Panc1 (cell line): ENCODE measurements around the gene POU2F1.

ENCODE experiments used
- POLR2AphosphoS5 ChIP-seq: IDR thresholded peaks from 2 replicates; pipeline ENCODE4 v1.6.1; 2012; ENCODE audit warnings: mild to moderate bottlenecking, low read depth, low read length, moderate library complexity
- REST ChIP-seq, 2 experiments: IDR thresholded peaks; 2 replicates each; pipeline ENCODE4 v1.6.1; 2011 to 2012; ENCODE audit warnings: low read depth in 2 of 2, control low read depth in 1 of 2, low read length in 1 of 2, mild to moderate bottlenecking in 1 of 2, moderate library complexity in 1 of 2; ENCODE audit not compliant: insufficient read depth in 1 of 2
- TCF7L2 ChIP-seq: IDR thresholded peaks from 2 replicates; pipeline ENCODE4 v1.6.1; 2011; ENCODE audit warnings: mild to moderate bottlenecking, low read depth, low read length, inconsistent platforms
- TF ChIP-seq, protein P1 (sequence below): fragments of 450-650 bp; IDR thresholded peaks from 2 replicates; pipeline ENCODE4 v1.5.1; 2017; ENCODE audit warnings: mild to moderate bottlenecking

DNA sequence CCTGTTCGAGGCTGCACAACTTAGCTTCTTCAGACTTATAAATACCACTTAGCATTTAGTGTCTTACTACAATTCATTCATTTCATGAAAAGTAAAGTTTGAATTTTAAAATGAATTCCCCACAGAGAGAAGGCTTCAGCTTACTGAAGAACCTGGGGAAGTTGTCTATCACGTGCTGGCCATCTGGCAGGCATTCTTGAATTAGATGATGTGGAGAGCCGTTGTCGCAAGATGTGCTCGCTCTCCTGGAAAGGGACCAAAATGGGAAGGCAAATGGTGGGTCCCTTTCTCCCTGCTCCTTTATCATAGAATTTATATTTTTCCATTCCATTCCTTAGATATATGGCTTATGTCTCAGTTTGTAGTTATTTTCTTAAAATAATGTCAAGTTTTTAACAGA, 207.2 kb downstream of the POU2F1 start:
- TF ChIP-seq POLR2AphosphoS5 (no peak), REST (IDR thresholded peaks at IDR 0.05; ENCODE audit: insufficient read depth in 1 of 2, low read depth in 2 of 2, low read length in 1 of 2) (no peak), TCF7L2 (no peak)
- TF ChIP-seq, protein P1, sequence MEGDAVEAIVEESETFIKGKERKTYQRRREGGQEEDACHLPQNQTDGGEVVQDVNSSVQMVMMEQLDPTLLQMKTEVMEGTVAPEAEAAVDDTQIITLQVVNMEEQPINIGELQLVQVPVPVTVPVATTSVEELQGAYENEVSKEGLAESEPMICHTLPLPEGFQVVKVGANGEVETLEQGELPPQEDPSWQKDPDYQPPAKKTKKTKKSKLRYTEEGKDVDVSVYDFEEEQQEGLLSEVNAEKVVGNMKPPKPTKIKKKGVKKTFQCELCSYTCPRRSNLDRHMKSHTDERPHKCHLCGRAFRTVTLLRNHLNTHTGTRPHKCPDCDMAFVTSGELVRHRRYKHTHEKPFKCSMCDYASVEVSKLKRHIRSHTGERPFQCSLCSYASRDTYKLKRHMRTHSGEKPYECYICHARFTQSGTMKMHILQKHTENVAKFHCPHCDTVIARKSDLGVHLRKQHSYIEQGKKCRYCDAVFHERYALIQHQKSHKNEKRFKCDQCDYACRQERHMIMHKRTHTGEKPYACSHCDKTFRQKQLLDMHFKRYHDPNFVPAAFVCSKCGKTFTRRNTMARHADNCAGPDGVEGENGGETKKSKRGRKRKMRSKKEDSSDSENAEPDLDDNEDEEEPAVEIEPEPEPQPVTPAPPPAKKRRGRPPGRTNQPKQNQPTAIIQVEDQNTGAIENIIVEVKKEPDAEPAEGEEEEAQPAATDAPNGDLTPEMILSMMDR: no peak
